Measurements from ENCODE around the gene FBP2.
"Not testable (repeated sequence)": the region's sequence is repeated elsewhere in the genome, so short reads cannot be mapped to it uniquely, and the experiment has no call there.

The FBP2 gene

DNA sequence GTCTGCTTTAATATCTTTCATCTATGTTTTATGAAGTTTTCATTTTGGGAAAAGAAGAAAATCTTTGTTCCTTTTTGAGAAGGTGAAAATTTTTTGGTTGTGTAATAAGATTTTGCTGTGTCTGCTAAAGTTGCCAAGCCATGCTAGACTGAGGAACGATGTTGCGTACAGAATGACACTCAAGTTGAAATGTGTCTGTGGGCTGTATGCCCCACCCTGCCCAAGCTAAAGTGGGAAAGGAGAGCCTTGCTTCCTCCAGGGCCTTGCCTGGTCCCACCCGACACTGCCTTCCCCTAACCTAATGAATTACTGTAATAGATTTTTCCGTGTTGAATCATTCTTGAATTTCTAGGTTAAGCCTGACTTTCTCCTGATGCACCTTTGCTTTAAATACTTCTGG, 36.2 kb downstream of the FBP2 start:
- FAIRE-seq = no peak

DNA sequence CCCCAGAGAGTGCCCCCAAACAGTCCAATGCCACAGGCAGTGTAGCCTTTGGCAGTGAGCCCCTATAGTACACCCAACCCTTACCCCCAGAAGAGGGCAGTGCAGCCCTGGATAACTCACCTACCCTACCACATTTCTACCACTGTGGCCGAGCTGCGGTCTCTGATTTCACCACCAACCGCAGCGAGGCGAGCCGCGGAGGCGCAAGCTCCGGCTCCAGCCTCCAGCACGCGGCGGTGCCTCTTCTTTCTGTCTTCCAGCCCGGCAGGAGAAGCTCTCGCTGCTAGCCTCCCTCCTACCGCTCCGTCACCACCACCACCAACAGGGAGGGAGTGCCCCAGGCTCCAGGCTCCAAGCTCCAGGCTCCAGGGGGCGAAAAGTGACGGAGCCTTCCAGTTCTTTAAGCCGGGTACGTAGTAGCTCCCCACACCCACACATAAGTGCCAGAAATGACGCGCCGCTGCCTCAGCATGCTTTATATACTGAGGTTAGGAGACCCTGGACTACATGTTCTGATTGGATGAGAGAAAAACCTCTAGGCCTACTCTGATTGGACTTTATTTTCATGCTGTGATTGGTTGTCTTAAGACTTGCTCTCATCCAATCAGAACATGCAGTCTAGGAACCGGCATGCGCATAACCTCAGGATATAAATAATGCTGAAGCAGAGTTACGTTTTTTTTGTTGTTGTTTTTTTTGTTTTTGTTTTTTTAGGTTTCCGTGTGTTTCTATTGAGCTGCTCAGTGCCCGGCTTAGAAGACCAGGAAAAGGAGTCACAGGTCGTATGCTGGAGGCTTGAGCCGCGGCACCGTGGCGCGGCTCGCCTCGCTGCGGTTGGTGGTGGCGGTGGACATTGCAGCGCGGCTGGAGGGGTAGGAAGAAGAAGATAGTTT, 38.9 kb downstream of the FBP2 start, which contains the start of gene PCAT7:
Gene PCAT7 (plus strand): TSS at position 645 of the 893 bp plus-strand sequence.
- FAIRE-seq = no peak

DNA sequence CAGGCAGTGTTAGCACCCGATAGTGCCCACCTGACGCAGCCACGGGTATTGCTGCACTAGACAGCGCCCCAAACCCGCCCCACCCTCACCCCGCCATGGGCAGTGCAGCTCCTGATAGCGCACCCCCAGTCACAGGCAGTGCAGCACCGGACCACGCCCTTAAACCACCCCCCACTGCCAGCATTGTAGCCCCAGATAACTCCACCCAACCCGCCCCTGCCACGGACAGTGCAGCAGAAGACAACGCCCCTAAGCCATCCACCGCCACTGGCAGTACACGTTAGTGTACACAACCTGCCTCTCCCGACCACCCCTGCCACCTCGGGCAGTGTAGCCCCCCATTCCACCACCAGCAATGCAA, 39.6 kb downstream of the FBP2 start:
- no peak for FAIRE-seq

DNA sequence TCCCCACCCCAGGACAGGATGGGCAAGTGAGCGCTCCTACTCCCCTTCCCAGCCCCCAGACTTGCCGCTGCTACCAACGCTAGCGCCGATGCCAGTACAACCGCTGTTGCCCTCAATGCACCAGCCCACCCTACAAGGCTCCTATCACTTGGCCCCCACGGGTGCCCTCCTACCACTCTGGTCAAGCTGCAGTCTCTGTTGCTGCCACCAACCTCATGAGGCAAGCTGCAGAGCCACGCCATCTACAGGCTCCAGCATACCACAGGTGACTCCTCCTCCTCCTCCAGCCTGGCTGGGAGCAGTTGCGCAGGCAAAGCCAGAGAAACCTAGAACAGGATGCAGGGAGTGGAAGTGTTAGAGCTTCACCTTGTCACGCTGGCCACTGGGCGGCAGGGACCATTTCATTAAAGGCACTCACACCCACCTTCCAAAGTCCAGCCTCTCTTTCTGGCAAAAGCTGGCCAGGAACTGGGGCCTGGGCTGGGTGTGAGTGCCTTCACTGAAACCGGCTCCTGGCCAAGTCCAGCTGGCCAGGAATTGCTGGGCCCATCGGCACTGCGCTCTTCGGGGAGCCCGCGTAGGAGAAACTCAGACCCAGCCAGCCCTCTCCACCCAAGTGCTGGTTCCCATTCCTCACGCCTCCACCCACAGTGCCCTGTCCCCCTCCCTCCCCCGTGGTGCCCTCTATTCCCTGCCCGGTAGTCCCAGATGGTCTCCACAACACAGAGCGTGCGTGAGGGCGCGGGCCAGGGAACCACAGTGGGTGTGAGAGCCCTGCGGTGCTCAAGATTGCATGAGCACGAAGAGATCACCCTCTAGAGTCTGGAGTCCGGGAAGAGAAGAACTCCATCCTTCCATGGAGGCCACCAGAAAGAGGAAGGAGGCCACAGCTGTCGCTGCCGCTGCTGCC, 40.3 kb downstream of the FBP2 start:
- no peak for FAIRE-seq

DNA sequence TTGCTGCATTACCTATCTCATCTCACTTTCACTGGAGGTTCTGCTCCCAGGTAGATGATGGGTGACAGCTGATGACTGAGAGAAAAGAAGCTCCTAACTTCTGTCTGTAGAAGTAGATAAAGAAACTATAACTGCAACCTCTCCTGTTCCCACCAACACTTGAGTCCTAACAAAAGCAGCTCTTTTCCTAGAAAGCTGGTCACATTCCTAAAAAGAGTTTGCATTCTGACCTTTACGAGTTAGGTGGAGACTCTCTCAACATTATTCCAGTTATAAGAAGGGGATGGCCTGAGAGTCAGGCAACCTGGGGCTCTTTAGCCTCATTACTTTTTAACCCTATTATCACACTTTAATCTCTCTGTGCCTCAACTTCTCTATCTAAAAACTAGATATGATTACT, 47.7 kb downstream of the FBP2 start:
- no peak for FAIRE-seq

DNA sequence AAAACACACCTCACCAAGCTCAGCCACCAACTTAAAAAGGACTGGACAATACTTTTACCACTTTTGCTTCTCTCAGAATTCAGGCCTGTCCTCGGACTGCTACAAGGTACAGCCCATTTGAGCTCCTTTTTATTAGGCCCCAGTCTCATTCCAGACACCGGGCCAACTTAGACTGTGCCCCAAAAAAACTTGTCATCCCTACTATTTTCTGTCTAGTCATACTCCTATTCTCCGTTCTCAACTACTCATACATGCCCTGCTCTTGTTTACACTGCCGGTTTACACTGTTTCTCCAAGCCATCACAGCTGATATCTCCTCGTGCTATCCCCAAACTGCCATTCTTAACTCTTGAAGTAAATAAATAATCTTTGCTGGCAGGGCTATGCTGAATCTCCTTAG, 49.3 kb downstream of the FBP2 start:
- not testable (repeated sequence) for FAIRE-seq

DNA sequence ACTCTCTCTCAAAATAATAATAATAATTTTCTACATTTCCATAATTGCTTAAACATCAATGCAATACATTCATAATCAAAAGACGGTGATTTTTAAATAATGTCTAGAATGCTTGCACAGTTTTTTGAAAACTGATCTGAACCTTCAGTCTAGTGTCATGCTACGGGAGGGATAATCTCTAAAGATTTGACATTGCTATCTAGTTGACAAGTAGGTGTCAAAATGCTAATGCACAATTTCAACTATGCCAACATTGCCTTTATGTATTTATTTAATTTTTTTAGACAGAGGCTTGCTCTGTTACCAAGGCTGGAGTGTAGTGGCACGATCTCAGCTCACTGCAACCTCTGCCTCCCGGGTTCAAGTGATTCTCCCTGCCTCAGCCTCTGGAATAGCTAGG, 54.7 kb downstream of the FBP2 start:
- no peak for FAIRE-seq

DNA sequence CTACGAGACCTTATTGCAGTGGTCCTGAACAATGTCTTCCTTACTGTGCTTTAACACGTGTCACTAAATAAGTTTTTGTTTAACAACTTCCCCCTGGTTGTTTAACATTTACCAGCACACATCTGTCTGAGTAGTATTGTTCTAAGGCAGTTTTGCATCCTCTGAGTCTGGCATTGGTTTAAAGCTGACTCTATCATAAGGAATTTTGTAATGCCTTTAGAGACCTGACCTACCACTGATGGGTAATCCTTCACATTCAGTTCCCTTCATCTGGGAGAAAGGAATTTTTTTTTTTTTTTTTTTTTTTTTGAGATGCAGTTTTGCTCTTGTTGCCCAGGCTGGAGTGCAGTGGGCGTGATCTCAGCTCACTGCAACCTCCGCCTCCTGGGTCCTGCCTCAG, 58.7 kb downstream of the FBP2 start:
- FAIRE-seq = no peak

DNA sequence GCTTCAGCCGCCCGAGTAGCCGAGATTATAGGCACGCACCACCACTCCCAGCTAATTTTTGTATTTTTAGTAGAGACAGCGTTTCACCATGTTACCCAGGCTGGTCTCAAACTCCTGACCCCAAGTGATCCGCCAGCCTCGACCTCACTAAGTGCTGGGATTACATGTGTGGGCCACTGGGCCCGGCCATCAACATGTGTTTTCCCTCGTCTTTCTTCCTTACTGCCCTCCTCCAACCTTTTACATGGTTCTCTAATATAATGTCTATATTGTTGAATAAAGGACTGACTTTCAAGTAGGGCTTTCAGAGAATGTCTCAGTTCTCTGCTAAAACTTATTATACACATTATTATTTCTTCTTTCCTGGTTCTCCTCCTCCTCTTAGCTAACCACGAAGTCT, 60.0 kb downstream of the FBP2 start:
- no peak for FAIRE-seq

DNA sequence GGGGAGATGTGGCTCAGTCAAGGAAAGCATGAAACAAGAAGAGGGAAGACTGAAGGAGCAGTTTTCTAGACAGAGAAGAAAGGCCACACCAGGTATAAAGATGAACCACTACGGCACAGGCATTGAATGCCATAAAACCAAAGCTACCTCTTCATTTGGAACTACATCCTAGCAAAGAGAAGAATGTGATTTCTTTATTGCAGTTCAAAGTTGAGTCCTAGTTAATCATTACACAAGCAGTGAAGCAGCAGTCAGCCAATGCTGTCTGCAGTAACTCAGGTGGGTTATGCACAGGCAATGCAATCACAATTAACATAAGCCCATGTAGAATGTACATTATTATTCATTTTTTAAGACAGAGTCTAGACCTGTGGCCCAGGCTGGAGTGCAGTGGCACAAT, 60.5 kb downstream of the FBP2 start:
- FAIRE-seq = no peak

DNA sequence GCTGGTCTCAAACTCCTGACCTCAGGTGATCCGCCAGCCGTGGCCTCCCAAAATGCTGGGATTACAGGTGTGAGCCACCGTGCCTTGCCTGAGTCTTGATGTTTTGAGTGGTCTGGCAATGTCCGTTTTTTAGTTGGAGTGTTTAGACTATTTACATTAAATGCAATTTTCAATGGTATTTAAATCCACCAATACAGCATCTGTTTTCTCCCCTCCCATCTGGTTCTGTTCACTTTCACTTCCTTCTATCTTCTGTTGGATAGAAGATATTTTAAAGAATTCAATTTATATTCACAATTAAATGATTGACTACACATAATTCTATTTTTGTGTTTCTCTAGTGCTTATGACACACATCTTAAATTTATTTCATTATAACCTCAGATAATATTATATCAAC, 64.7 kb downstream of the FBP2 start:
- no peak for FAIRE-seq

DNA sequence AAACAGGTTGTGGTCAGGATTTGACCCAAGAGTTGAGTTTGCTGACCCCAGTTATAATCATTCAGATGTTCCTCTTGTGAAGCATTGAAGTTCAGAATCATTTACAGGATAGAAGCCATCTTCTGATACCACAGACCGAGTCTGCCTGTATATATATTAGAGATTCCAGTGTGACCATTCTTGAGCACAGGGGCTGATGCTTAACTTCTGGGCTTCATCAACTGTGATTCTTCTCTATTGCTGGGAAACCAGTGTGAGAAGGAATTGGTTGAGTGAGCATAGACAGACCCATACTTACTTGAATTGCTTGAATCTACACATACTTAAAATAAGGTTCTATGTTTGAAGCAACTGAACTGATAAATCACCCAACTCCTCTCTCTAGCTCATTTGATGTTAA, 66.7 kb downstream of the FBP2 start:
- no peak for FAIRE-seq

DNA sequence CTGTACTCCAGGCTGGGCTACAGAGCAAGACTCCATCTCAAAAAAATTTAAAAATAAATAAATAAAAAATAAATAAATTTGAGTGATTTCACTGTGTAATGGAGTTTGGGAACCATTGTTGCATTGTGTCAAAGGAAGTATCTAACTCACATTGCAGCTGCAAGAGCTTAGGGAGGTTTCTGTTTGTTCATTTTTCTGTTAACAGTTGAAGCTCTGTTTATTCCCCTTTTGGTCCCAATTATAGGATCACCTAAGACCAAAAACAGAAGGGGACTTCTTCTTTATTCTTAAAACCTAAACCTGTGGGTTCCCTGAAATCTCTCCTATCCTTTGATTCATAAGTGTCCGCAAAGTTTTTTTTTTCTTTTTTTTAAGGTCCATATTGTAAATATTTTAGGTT, 67.4 kb downstream of the FBP2 start:
- no peak for FAIRE-seq

DNA sequence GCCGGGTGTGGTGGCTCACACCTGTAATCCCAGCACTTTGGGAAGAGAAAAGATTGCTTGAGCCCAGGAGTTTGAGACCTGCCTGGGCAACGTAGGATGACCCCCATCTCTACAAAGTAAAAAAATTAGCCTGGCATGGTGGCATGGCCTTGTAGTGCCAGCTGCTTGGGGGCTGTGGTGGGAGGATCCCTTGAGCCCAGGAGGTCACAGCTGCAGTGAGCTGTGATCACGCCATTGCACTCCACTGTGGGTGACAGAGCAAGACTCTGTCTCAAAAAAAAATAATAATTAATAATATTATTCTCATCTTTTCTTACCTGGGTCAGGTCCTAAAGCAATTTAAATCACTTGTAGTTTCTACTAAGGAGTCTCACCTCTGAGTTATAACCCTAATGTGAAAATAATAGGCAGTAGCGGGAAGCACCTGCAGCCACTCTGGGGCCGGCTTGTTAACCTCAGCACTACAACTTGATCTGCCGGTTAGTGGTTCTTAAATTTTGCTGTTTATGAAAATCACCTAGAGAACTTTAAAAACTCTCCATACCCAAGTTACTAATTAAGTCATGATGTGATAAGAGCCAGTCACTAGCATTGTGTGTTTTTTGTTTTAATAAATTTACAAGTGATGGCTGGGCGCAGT, 68.1 kb downstream of the FBP2 start:
- FAIRE-seq = no peak

DNA sequence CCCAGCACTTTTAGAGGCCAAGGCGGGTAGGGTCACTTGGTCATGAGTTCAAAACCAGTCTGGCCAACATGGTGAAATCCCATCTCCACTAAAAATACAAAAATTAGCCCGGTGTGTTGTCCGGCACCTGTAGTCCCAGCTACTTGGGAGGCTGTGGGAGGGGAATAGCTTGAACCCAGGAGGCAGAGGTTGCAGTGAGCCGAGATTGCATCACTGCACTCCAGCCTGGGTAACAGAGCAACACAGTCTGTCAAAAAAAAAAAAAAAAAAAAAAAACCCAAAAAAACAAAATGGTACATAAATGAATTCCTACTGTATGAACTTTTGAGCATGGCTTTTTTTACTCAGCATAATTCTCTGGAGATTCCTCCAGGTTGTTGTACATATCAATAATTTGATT, 76.4 kb downstream of the FBP2 start:
- no peak for FAIRE-seq

DNA sequence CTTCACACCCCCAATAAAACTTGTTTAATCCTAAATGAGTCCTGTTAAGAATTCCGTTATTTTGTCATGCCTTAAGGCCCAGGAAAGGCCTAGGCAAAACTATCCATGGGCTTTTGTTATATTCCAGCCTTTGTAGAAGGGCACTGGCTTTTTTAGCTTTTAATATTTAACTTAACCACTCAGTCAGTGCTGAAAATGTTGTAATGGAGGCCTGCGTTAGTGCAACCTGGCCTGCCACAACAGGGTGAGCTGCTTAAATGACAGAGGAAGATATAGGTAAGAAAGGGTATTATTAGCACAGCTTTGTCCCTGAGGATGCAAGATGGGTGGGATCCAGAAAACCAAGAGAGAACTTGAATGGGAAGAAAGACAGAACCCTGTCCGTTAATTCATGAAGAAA, 78.9 kb downstream of the FBP2 start:
- FAIRE-seq = no peak

DNA sequence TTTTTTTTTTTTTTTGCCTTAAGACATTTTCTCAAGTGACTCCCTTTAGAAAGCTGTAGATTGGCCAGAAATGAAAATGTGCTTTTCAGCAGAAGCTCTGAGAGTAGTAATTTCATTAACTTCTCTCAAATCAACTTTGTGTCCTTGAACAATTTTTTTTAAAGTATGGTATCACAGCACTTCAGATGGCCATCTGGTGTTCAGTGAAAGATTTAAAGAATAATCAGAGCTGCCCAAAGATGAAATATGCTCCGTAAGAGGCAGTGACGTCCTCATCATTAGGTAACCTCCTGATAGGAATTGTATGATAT, 81.7 kb downstream of the FBP2 start:
- no peak for FAIRE-seq

DNA sequence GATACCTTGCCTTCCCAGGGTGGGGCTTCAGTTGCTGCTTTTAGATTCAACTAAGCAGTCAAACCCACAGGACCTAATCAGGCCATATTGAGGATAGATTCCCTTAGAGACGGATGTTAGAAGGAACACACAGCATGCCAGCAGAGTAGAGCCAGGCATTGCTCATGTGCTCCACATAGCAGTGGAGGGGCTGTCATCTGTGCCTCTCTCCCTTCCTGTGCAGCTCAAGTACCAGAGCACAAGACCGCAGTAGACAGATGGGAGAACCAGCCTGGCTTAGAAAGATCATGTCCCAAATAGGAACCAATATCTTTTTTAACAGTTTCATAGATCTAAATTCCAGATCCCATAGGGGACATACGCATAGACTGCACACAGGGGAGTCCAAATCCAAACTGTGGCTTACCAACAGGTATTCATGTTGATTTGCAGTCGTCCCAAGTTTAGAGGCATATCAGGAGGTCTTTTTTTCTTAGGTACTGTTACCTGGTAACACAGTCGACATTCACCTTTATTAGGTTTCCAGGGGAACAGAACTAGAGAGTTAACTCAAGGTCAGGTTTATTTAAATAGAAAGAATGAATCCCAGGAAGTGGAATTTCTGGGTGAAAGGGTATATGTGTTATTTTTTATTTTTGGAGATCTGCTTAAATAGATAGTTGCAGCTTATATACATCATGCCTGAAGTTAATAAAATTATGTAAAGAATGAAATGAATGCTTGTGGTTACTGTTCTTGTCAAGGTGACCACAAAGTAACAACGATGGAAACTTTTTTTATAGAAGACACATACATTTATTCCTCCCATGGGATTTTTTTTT, 82.3 kb downstream of the FBP2 start:
- FAIRE-seq = no peak

Measured in A204.1 (cell line).